Measurements from ENCODE around the gene CA12. TPM values are rescaled to one million over a fixed set of nuclear protein-coding genes. Genes with fewer than 3 reads are reported as not detected.

The CA12 gene
- total and polyA plus RNA-seq, 10 of the 15 experiments (the other 5 are each of a cell fraction or from before 2014, with no cell fraction given): 0.03 to 0.10 TPM; not detected in 8

DNA sequence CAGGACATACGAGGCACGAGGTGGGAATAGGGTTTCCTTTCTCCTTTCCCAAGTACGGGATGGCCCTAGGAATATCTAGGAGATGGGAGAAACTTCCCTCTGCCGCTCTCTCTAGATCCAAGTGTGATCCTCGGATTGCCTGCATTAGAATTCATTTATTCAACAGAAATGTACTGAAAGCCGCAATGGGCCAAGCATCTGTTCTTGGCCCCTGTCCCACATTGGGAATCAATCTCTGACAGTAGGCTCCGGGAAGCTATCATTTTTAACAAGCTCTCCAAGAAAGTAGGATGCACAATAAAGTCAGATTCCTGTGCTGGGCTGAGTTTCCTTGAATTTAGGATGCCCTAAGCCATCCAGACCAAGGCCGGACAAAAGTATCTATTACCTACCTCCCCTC is 37.2 kb upstream of the CA12 start:
- ChIA-PET SMC1A (ENCODE audit: uncharacterized antibody, unreplicated experiment) (no interaction called here), CTCF (no interaction called here), POLR2A (no interaction called here), RAD21 (ENCODE audit: unreplicated experiment) (no interaction called here)
- H2AFZ ChIP-seq (ENCODE audit: control insufficient read depth, low read depth, low read length): no peak overlapping the region
- in situ Hi-C loops (cut with MboI) (no loop called here), intact Hi-C loops (cut with micrococcal nuclease; ENCODE audit: unreplicated experiment) (no loop called here)
- no peak overlapping the region for H3K27ac ChIP-seq (ENCODE audit: control insufficient read depth, insufficient read depth)
- H3K27me3 ChIP-seq (replicated peaks in 1 of 2; ENCODE audit: control insufficient read depth in 2 of 2, insufficient read depth in 2 of 2, low read length in 1 of 2): no peaks in the 10 kb centered on the region
- no peaks in the 10 kb centered on the region for H3K36me3 ChIP-seq (ENCODE audit: control insufficient read depth in 2 of 2, insufficient read depth in 2 of 2, low read length in 1 of 2)
- FAIRE-seq (no peak), ATAC-seq (no peak), DNase-seq (ENCODE audit: low read depth, low spot score) (no peak)
- TF ChIP-seq CREM (IDR thresholded peaks at IDR 0.05; ENCODE audit: low read depth) (no peak), CBX3 (IDR thresholded peaks at IDR 0.05; ENCODE audit: borderline replicate concordance, low read depth) (no peak), POU2F2 (IDR thresholded peaks at IDR 0.05; ENCODE audit: borderline replicate concordance, low read depth, low read length) (no peak), ZNF274 (IDR thresholded peaks at IDR 0.05; ENCODE audit: insufficient read depth, insufficient read length) (no peak)
- TF ChIP-seq, protein P1, sequence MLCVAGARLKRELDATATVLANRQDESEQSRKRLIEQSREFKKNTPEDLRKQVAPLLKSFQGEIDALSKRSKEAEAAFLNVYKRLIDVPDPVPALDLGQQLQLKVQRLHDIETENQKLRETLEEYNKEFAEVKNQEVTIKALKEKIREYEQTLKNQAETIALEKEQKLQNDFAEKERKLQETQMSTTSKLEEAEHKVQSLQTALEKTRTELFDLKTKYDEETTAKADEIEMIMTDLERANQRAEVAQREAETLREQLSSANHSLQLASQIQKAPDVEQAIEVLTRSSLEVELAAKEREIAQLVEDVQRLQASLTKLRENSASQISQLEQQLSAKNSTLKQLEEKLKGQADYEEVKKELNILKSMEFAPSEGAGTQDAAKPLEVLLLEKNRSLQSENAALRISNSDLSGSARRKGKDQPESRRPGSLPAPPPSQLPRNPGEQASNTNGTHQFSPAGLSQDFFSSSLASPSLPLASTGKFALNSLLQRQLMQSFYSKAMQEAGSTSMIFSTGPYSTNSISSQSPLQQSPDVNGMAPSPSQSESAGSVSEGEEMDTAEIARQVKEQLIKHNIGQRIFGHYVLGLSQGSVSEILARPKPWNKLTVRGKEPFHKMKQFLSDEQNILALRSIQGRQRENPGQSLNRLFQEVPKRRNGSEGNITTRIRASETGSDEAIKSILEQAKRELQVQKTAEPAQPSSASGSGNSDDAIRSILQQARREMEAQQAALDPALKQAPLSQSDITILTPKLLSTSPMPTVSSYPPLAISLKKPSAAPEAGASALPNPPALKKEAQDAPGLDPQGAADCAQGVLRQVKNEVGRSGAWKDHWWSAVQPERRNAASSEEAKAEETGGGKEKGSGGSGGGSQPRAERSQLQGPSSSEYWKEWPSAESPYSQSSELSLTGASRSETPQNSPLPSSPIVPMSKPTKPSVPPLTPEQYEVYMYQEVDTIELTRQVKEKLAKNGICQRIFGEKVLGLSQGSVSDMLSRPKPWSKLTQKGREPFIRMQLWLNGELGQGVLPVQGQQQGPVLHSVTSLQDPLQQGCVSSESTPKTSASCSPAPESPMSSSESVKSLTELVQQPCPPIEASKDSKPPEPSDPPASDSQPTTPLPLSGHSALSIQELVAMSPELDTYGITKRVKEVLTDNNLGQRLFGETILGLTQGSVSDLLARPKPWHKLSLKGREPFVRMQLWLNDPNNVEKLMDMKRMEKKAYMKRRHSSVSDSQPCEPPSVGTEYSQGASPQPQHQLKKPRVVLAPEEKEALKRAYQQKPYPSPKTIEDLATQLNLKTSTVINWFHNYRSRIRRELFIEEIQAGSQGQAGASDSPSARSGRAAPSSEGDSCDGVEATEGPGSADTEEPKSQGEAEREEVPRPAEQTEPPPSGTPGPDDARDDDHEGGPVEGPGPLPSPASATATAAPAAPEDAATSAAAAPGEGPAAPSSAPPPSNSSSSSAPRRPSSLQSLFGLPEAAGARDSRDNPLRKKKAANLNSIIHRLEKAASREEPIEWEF (IDR thresholded peaks at IDR 0.05; ENCODE audit: insufficient replicate concordance, low read depth, low read length): no peak
- WGBS (ENCODE audit: insufficient coverage, insufficient replicate concordance, low lambda C conversion rate, missing lambda C conversion rate): 57% methylated on average over 8 of the region's 8 CpGs
- no peaks in the 10 kb centered on the region for H4K20me1 ChIP-seq (ENCODE audit: control insufficient read depth, insufficient read depth)
- no peak overlapping the region for H3K4me2 ChIP-seq (ENCODE audit: control insufficient read depth, insufficient read depth)
- BruUV-seq (replicated peaks): no TSS peak
- H3K79me2 ChIP-seq (ENCODE audit: control insufficient read depth, insufficient read depth, low read length): no peaks in the 10 kb centered on the region
- no peaks in the 10 kb centered on the region for H3K4me1 ChIP-seq (ENCODE audit: control insufficient read depth, insufficient read depth, low read length)
- H3K9ac ChIP-seq (ENCODE audit: control insufficient read depth, insufficient read depth, low read length): no peak overlapping the region
- no peaks in the 10 kb centered on the region for H3K9me3 ChIP-seq (replicated peaks; ENCODE audit: control insufficient read depth, insufficient read depth, low read length)
- no peak overlapping the region for H3K4me3 ChIP-seq
